DOHH2 (cell line): ENCODE measurements around the gene KAT8.

Experiments
- EZH2phosphoT487 ChIP-seq: fragments of 200-600 bp; sonication (generic); IDR thresholded peaks from 2 replicates; pipeline ENCODE4 v1.6.1; 2017; ENCODE audit warnings: borderline replicate concordance, mild to moderate bottlenecking, antibody characterized with exemption, low read length, moderate library complexity, mixed read lengths
- TF ChIP-seq, protein P1 (sequence below): fragments of 200-600 bp; sonication (generic); IDR thresholded peaks from one replicate; pipeline ENCODE4 v1.5.1; 2014; ENCODE audit warnings: antibody characterized with exemption, mild to moderate bottlenecking, low read depth, low read length; ENCODE audit not compliant: poor library complexity, severe bottlenecking

DNA sequence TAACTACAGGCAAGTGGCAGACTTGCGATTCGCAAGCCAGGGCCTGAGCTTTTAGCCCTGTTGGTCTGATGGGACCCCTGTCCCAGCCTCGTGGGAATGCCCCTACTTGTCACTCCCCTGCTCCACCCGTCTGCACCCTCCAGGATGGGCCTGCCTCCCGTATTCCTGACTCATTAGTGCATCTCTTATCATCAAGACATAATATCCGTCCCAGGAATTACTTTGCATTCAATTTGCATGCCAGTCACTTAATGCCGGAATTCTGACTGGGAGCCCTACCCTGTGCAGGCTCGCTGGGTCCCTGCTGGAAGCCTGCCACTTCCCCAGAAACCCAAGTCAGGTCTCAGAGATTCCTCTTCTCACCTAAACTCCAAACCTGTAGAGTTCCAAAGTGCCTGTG, 32.1 kb upstream of the KAT8 start:
- no peak for TF ChIP-seq EZH2phosphoT487
- TF ChIP-seq, protein P1, sequence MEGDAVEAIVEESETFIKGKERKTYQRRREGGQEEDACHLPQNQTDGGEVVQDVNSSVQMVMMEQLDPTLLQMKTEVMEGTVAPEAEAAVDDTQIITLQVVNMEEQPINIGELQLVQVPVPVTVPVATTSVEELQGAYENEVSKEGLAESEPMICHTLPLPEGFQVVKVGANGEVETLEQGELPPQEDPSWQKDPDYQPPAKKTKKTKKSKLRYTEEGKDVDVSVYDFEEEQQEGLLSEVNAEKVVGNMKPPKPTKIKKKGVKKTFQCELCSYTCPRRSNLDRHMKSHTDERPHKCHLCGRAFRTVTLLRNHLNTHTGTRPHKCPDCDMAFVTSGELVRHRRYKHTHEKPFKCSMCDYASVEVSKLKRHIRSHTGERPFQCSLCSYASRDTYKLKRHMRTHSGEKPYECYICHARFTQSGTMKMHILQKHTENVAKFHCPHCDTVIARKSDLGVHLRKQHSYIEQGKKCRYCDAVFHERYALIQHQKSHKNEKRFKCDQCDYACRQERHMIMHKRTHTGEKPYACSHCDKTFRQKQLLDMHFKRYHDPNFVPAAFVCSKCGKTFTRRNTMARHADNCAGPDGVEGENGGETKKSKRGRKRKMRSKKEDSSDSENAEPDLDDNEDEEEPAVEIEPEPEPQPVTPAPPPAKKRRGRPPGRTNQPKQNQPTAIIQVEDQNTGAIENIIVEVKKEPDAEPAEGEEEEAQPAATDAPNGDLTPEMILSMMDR, result no peak
